ENCODE measurements around the gene PRKAG2. TPM values are rescaled to one million over a fixed set of nuclear protein-coding genes. Genes with fewer than 3 reads are reported as not detected.

The PRKAG2 gene
- total RNA-seq, 4 donors from 2014 or later = 19.5 to 30.8 (median 27.6) TPM

DNA sequence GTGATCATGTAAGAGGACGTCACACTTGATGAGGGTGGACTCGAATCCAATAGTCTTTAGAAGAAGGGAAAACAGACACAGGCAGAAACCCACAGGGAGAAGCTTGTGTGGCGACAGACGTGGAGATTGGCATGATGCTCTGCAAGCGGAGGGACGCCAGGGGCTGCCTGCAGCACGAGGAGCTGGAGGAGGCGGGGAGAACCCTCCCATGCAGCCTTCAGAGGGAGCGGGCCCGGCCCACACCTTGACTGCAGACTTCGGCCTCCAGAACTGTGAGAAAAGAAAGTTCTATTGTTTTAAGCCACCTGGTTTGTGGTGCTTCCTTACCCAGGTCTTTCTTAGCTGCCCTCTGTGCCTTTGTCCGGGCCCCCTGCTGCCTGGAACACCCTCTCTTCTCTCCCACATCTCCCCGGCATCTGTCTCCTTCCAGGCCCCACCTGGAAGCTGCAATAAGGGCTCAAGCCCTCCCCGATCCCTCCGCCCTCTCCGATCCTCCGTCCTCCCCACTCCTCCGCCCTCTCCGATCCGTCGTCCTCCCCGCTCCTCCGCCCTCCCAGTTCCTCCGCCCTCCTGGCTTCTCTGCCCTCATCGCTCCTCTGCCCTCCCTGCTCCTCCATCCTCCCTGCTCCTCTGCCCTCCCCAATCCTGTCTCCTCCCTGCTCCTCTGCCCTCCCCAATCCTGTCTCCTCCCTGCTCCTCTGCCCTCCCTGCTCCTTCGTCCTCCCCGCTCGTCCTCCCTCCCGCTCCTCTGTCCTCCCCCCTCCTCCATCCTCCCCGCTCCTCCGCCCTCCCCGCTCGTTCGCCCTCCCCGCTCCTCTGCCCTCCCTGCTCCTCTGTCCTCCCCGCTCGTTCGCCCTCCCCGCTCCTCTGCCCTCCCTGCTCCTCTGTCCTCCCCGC, 17.4 kb upstream of the PRKAG2 start:
- Histone ChIP-seq H3K4me3 (replicated peaks in 1 of 3) (no peak overlapping the region), H3K4me1 (no peaks in the 10 kb centered on the region), H3K36me3 (no peaks in the 10 kb centered on the region), H3K27me3 (no peaks in the 10 kb centered on the region), H3K9me3 (no peaks in the 10 kb centered on the region), H3K27ac (no peak overlapping the region)
- intact Hi-C loops (cut with DNase I) = no loop called here
- DNase-seq = no peak
- WGBS, 2 donors = 89 to 91% methylated on average over 40 of the region's 40 CpGs
- TF ChIP-seq, protein P1, sequence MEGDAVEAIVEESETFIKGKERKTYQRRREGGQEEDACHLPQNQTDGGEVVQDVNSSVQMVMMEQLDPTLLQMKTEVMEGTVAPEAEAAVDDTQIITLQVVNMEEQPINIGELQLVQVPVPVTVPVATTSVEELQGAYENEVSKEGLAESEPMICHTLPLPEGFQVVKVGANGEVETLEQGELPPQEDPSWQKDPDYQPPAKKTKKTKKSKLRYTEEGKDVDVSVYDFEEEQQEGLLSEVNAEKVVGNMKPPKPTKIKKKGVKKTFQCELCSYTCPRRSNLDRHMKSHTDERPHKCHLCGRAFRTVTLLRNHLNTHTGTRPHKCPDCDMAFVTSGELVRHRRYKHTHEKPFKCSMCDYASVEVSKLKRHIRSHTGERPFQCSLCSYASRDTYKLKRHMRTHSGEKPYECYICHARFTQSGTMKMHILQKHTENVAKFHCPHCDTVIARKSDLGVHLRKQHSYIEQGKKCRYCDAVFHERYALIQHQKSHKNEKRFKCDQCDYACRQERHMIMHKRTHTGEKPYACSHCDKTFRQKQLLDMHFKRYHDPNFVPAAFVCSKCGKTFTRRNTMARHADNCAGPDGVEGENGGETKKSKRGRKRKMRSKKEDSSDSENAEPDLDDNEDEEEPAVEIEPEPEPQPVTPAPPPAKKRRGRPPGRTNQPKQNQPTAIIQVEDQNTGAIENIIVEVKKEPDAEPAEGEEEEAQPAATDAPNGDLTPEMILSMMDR (IDR thresholded peaks at IDR 0.05) = no peak
- TF ChIP-seq POLR2A (IDR thresholded peaks at IDR 0.05) = no peak

DNA sequence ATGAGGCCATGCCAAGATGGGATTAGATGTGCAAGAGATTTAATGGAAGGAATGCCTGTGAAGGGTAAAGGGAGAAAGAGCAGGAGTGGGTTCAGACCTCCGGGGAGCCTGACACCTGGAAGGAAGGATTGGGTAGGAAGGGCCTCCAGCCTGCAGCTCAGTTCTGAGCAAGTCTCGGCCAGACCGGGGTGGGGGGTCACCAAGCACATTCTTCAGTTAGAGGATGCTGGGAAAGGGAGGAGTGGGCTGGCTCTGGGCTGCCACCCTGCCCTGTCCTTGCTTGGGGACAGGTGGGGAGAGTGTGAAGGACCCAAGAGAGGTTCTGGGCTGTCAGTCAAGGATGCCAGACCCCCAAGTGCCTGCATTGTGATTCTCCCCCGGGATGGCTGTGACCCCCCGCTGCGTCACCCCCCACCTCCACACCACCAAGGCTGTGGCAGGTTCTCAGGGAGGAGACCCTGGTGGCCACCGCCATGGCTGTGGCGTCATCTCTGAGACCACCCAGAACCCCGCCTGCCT, 16.5 kb upstream of the PRKAG2 start:
- Histone ChIP-seq H3K4me1 (no peaks in the 10 kb centered on the region), H3K36me3 (no peaks in the 10 kb centered on the region), H3K27me3 (no peaks in the 10 kb centered on the region), H3K4me3 (replicated peaks in 1 of 3) (no peak overlapping the region), H3K9me3 (no peaks in the 10 kb centered on the region), H3K27ac (no peak overlapping the region)
- TF ChIP-seq POLR2A (IDR thresholded peaks at IDR 0.05) = no peak
- TF ChIP-seq, protein P1 (IDR thresholded peaks at IDR 0.05) = no peak
- DNase-seq = no peak
- intact Hi-C loops (cut with DNase I) = no loop called here
- WGBS, 2 donors = 81 to 86% methylated on average over 6 to 9 of the region's 9 CpGs

DNA sequence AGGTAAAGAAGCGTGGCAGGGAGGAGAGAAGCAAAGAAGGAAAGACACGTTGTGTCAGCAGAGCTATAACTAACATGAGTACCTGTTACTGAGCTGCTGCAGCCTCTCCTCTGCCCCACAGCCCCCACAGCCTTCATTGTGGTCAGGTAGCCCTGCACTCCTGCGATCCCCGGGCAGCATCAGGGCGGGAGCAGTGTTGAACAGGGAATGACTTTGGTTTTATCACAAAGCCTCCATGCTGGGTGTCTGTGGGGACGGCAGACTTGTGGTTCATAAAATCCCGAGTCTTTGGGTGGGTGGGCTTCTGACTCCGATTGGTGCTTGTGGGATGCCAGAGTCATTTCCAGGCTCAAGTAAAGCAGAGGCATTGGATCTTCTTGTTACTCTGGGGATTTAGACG, 14.8 kb upstream of the PRKAG2 start:
- Histone ChIP-seq H3K36me3 (no peaks in the 10 kb centered on the region), H3K4me1 (no peaks in the 10 kb centered on the region), H3K9me3 (no peaks in the 10 kb centered on the region), H3K27me3 (no peaks in the 10 kb centered on the region), H3K27ac (no peak overlapping the region), H3K4me3 (replicated peaks in 1 of 3) (no peak overlapping the region)
- no peak for TF ChIP-seq POLR2A (IDR thresholded peaks at IDR 0.05)
- TF ChIP-seq, protein P1 (IDR thresholded peaks at IDR 0.05) = no peak
- WGBS, 2 donors = 60 to 64% methylated on average over 9 of the region's 9 CpGs
- intact Hi-C loops (cut with DNase I) = no loop called here
- no peak for DNase-seq

DNA sequence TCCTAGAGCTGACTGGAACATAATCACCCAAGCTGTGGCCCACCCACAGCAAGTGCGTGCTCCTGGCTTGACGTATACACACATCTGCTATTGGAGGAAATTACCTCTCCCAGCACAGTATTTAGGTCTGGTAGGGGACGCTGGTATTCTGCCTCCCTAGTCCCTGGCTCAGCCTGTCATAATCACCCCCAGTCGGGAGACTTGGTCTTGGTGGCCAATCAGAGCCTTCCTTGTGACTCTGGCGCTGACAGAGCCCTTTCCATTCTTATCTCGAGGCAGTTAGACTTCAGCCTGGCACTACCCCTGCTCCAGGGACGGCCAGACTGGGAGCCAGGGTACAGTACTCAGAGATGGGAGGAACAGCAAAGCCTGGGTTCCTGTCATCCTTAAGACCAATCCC, 14.3 kb upstream of the PRKAG2 start:
- Histone ChIP-seq H3K9me3 (no peaks in the 10 kb centered on the region), H3K27ac (no peak overlapping the region), H3K4me3 (replicated peaks in 1 of 3) (no peak overlapping the region), H3K4me1 (no peaks in the 10 kb centered on the region), H3K27me3 (no peaks in the 10 kb centered on the region), H3K36me3 (no peaks in the 10 kb centered on the region)
- TF ChIP-seq, protein P1 (IDR thresholded peaks at IDR 0.05) = no peak
- TF ChIP-seq POLR2A (IDR thresholded peaks at IDR 0.05) = no peak
- intact Hi-C loops (cut with DNase I) = no loop called here
- 69 to 86% methylated on average over 5 to 7 of the region's 7 CpGs for WGBS, 2 donors
- no peak for DNase-seq

DNA sequence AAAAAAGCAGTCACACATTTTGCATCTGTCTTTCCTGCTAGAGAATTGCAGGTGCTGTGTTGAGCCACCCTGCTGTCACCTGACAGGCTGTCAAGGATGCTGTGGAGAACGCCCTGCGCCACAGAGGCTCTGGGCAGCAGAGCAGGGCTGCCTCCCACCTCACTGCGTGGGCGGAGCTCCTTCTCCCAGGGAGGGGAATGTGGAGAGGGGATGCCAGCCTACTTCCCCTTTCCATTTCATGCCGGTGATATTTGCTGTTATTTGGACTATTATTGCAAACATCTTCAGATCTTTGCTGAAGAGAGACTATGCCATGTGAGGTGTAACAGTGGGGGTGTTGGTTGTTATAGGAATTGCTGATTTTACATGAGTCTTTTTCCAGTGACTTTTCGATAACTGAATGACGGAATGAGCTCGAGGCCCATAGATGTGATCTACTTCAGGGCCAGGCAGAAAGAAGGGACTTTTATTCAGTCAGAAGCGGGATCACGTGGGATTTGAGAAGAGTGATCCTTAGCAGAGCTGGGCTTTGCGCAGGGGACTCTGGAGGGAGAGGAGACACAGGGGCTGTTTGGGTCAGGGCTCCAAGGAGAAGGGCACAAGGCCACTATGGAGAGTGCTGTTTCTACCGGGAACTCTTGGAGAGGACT, 13.6 kb upstream of the PRKAG2 start:
- Histone ChIP-seq H3K27me3 (no peaks in the 10 kb centered on the region), H3K9me3 (no peaks in the 10 kb centered on the region), H3K4me3 (replicated peaks in 1 of 3) (no peak overlapping the region), H3K27ac (no peak overlapping the region), H3K4me1 (no peaks in the 10 kb centered on the region), H3K36me3 (no peaks in the 10 kb centered on the region)
- TF ChIP-seq, protein P1 (IDR thresholded peaks at IDR 0.05) = no peak
- TF ChIP-seq POLR2A (IDR thresholded peaks at IDR 0.05) = no peak
- WGBS, 2 donors = 73 to 75% methylated on average over 11 to 12 of the region's 12 CpGs
- no peak for DNase-seq
- intact Hi-C loops (cut with DNase I) = no loop called here

All from thyroid gland (tissue), 4 donors.